Caco-2 (cell line): Measurements from ENCODE around the gene DEPDC7. TPM values are rescaled to one million over a fixed set of nuclear protein-coding genes. Genes with fewer than 3 reads are reported as not detected.

Source experiments
- BruUV-seq: library from RNA; stranded (reverse); fragments of 400-500 nt; replicated peaks from 2 replicates; lab custom pipeline; 2021; lab: Mats Ljungman, UMichigan
- CTCF ChIA-PET: fragments of 300-600 bp; sonication (Branson Sonifier 250); formaldehyde crosslinking; loops from one replicate; lab custom pipeline; 2022; ENCODE audit warnings: antibody characterized with exemption; lab: Charles Lee
- POLR2A ChIA-PET: fragments of 300-600 bp; sonication (Branson Sonifier 250); formaldehyde crosslinking; loops from one replicate; lab custom pipeline; 2022; ENCODE audit warnings: antibody characterized with exemption; lab: Charles Lee
- DNase-seq, 2 experiments: peaks; one replicate each; pipeline versions ENCODE4 v3.0.0 to v3.0.0-alpha.2; 2020 to 2022
- H3K27me3 ChIP-seq: replicated peaks from 2 replicates; pipeline ENCODE4 v1.6.0; 2011; ENCODE audit warnings: low read length; ENCODE audit not compliant: control insufficient read depth, insufficient read depth
- H3K36me3 ChIP-seq: 2 replicates; pipeline ENCODE4 v1.5.1; 2011; ENCODE audit warnings: low read length; ENCODE audit not compliant: control insufficient read depth, insufficient read depth
- H3K4me1 ChIP-seq: fragments of 250-450 bp; sonication (Bioruptor Pico); 2 replicates; pipeline ENCODE4 v1.5.1; 2020; ENCODE audit warnings: mild to moderate bottlenecking
- H3K4me3 ChIP-seq: 2 replicates; pipeline ENCODE4 v1.5.1; 2011; ENCODE audit warnings: low read depth, mild to moderate bottlenecking, control low read depth, low read length
- H3K9me3 ChIP-seq: fragments of 250-450 bp; sonication (Bioruptor Pico); 2 replicates; pipeline ENCODE4 v1.5.1; 2020; ENCODE audit warnings: mild to moderate bottlenecking, moderate library complexity
- H3K27ac Mint-ChIP-seq: one replicate; pipeline ENCODE4 v1.8.0; 2022; ENCODE audit warnings: mixed read lengths; ENCODE audit not compliant: unreplicated experiment
- H3K27me3 Mint-ChIP-seq: one replicate; pipeline ENCODE4 v1.8.0; 2022; ENCODE audit warnings: mixed read lengths; ENCODE audit not compliant: insufficient read depth, unreplicated experiment
- H3K36me3 Mint-ChIP-seq: one replicate; pipeline ENCODE4 v1.8.0; 2022; ENCODE audit warnings: mild to moderate bottlenecking, mixed read lengths; ENCODE audit not compliant: insufficient read depth, unreplicated experiment
- H3K4me1 Mint-ChIP-seq: one replicate; pipeline ENCODE4 v1.8.0; 2022; ENCODE audit warnings: low read depth, mixed read lengths; ENCODE audit not compliant: unreplicated experiment
- H3K4me3 Mint-ChIP-seq: one replicate; pipeline ENCODE4 v1.8.0; 2022; ENCODE audit warnings: mild to moderate bottlenecking, moderate library complexity, mixed read lengths; ENCODE audit not compliant: unreplicated experiment
- H3K9me3 Mint-ChIP-seq: one replicate; pipeline ENCODE4 v1.8.0; 2022; ENCODE audit warnings: mixed read lengths; ENCODE audit not compliant: unreplicated experiment
- CTCF ChIP-seq, 2 experiments: fragments of 200-600 bp in 1 of 2; IDR thresholded peaks; 1 replicate in 1 of 2; 2 replicates in 1 of 2; pipeline versions ENCODE4 v1.5.1 to v1.8.0; 2011 to 2022; ENCODE audit warnings: antibody characterized with exemption in 1 of 2, control low read depth in 1 of 2, inconsistent platforms in 1 of 2, low read depth in 1 of 2, low read length in 1 of 2, mild to moderate bottlenecking in 1 of 2, moderate library complexity in 1 of 2; ENCODE audit not compliant: insufficient read depth in 1 of 2, severe bottlenecking in 1 of 2, unreplicated experiment in 1 of 2
- intact Hi-C: fragments of 100-400 bp; cut with micrococcal nuclease; formaldehyde crosslinking; loops from one replicate; pipeline ENCODE4 v1.10.0; 2022; ENCODE audit not compliant: unreplicated experiment
- total RNA-seq: library from RNA; stranded (reverse); gene quantifications from 2 replicates; pipeline ENCODE4 v1.2.3, GENCODE V29; 2022

The DEPDC7 gene
- total RNA-seq, 1 experiment from 2014 or later = 17.0 TPM

- BruUV-seq = no TSS peak
- Mint-ChIP-seq H3K4me1 (peaks cover 24% of the 10 kb centered on the region), H3K27me3 (no peaks in the 10 kb centered on the region), H3K27ac (no peak overlapping the region), H3K4me3 (no peak overlapping the region), H3K36me3 (peaks cover 41% of the 10 kb centered on the region), H3K9me3 (no peaks in the 10 kb centered on the region)
- Histone ChIP-seq H3K36me3 (peaks cover 7% of the 10 kb centered on the region), H3K4me1 (peaks cover 36% of the 10 kb centered on the region), H3K4me3 (no peak overlapping the region), H3K9me3 (no peaks in the 10 kb centered on the region), H3K27me3 (no peaks in the 10 kb centered on the region)
- POLR2A ChIA-PET = no interaction called here
- no peak for DNase-seq
- intact Hi-C loops = no loop called here
- CTCF ChIA-PET = interaction anchor here (1.1 kb wide), 1 partner anchor 24 kb away, joined by 4 read pairs; the partner anchor contains the start of gene TCP11L1
- no peak for TF ChIP-seq CTCF (IDR thresholded peaks at IDR 0.05; ENCODE audit: insufficient read depth in 1 of 2, low read depth in 1 of 2, low read length in 1 of 2, severe bottlenecking in 1 of 2, unreplicated experiment in 1 of 2)
These were observed 47.7 kb downstream of the DEPDC7 start for GRCh38 chr11:33063326-33063881.

GRCh38 chr11:33064033-33064825 is 48.6 kb downstream of the DEPDC7 start:
- CTCF ChIA-PET = interaction anchor here (1.1 to 1.7 kb wide), 3 partner anchors 25 to 85 kb away, joined by 4 to 13 read pairs (median 9); partner anchors contain the start of gene TCP11L1
- TF ChIP-seq CTCF (IDR thresholded peaks at IDR 0.05; ENCODE audit: insufficient read depth in 1 of 2, low read depth in 1 of 2, low read length in 1 of 2, severe bottlenecking in 1 of 2, unreplicated experiment in 1 of 2) = no peak
- Histone ChIP-seq H3K9me3 (no peaks in the 10 kb centered on the region), H3K4me1 (peaks cover 36% of the 10 kb centered on the region), H3K36me3 (peaks cover 14% of the 10 kb centered on the region), H3K4me3 (no peak overlapping the region), H3K27me3 (no peaks in the 10 kb centered on the region)
- BruUV-seq = no TSS peak
- Mint-ChIP-seq H3K9me3 (no peaks in the 10 kb centered on the region), H3K4me1 (peaks cover 24% of the 10 kb centered on the region), H3K27ac (no peak overlapping the region), H3K4me3 (no peak overlapping the region), H3K36me3 (peaks cover 39% of the 10 kb centered on the region), H3K27me3 (no peaks in the 10 kb centered on the region)
- POLR2A ChIA-PET = no interaction called here
- no peak for DNase-seq
- intact Hi-C loops = loop anchor here (2.0 kb wide), 2 partner anchors 81 to 255 kb away; no protein-coding TSS in a partner anchor

- no peaks in the 10 kb centered on the region for H3K9me3 Mint-ChIP-seq
- no peak overlapping the region for H3K4me3 ChIP-seq
- no peaks in the 10 kb centered on the region for H3K27me3 ChIP-seq
- intact Hi-C loops = loop anchor here (1.0 to 5.0 kb wide), 6 partner anchors 26 to 256 kb away; partner anchors contain the start of genes QSER1 and TCP11L1
- peaks cover 36% of the 10 kb centered on the region for H3K36me3 Mint-ChIP-seq
- ChIA-PET CTCF (interaction anchor here (0.6 to 1.7 kb wide), 15 partner anchors 25 to 235 kb away, joined by 3 to 15 read pairs (median 5); partner anchors contain the start of genes DEPDC7, PRRG4, QSER1 and TCP11L1), POLR2A (interaction anchor here (1.3 kb wide), 1 partner anchor 25 kb away, joined by 7 read pairs; the partner anchor contains the start of gene TCP11L1)
- no peaks in the 10 kb centered on the region for H3K27me3 Mint-ChIP-seq
- peaks cover 16% of the 10 kb centered on the region for H3K36me3 ChIP-seq
- BruUV-seq = no TSS peak
- no peaks in the 10 kb centered on the region for H3K9me3 ChIP-seq
- TF ChIP-seq CTCF (IDR thresholded peaks at IDR 0.05; ENCODE audit: insufficient read depth in 1 of 2, low read depth in 1 of 2, low read length in 1 of 2, severe bottlenecking in 1 of 2, unreplicated experiment in 1 of 2) = no peak
- H3K27ac Mint-ChIP-seq = no peak overlapping the region
- H3K4me1 ChIP-seq = peaks cover 30% of the 10 kb centered on the region
- DNase-seq = no peak
- peaks cover 23% of the 10 kb centered on the region for H3K4me1 Mint-ChIP-seq
- H3K4me3 Mint-ChIP-seq = no peak overlapping the region
These were observed 49.2 kb downstream of the DEPDC7 start for GRCh38 chr11:33064866-33065265.
